ENCODE measurements around the gene CDH23.

GRCh38 chr10:71613877-71614276 lies 217.2 kb downstream of the CDH23 start:
- TF ChIP-seq REST (IDR thresholded peaks at IDR 0.05; ENCODE audit: insufficient read depth in 1 of 2, low read depth in 2 of 2, low read length in 2 of 2) (no peak), POLR2AphosphoS5 (IDR thresholded peaks at IDR 0.05; ENCODE audit: low read depth, low read length) (no peak), TAF1 (IDR thresholded peaks at IDR 0.05; ENCODE audit: borderline replicate concordance, insufficient read depth, low read length) (no peak)
